A673 (cell line): Measurements from ENCODE around the gene SF3A2.

Experiments
- CTCF ChIP-seq: fragments of 300-800, 200-600 bp; sonication (generic); conservative IDR thresholded peaks from 2 replicates; pipeline ENCODE4 v1.5.1; 2017; ENCODE audit warnings: low read depth, mild to moderate bottlenecking, antibody characterized with exemption, low read length, moderate library complexity, mixed read lengths
- EZH2 ChIP-seq: fragments of 200-600 bp; sonication (generic); IDR thresholded peaks from 2 replicates; pipeline ENCODE4 v1.6.1; 2017; ENCODE audit warnings: borderline replicate concordance, low read depth, mild to moderate bottlenecking, mixed read lengths, antibody characterized with exemption, low read length; ENCODE audit not compliant: poor library complexity, severe bottlenecking

GRCh38 chr19:2277138-2277537 is 40.5 kb downstream of the SF3A2 start:
- TF ChIP-seq EZH2 (no peak), CTCF (no peak)
